ENCODE data around the gene TMEM270. TPM values are rescaled to one million over a fixed set of nuclear protein-coding genes. Genes with fewer than 3 reads are reported as not detected.
"Not testable (repeated sequence)": the region's sequence is repeated elsewhere in the genome, so short reads cannot be mapped to it uniquely, and the experiment has no call there.

TMEM270 gene
- not detected in 2 replicates for total RNA-seq (2014; rRNA removed; shearing (Covaris generic))

DNA sequence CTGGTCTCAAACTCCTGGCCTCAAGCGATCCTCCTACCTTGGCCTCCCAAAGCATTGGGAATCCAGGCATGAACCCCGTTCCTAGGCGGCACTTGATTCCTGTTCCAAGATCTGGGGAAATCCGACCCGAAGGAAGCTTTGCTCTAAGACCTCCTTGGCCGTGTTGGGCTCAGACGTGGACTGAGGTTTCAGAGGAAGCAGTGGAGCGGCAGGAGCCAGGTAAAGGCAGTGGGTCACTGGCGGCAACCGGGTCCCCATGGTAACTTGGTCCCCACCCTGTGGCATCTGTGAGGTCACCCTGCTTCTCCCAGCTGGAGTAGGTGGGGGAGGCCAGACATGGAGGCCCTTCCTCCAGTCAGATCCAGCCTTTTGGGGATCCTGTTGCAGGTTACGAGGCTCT is at the start of gene TMEM270:
Gene TMEM270 (plus strand): TSS at position 301 of the 400 bp plus-strand sequence. CDS start 36 bp downstream, at position 337.
- Histone ChIP-seq H3K27me3 (replicated peaks) (no peaks in the 10 kb centered on the region), H3K36me3 (no peaks in the 10 kb centered on the region), H3K4me3 (no peak within 1 kb of the TSS), H3K9me3 (replicated peaks) (0 out of 2 replicates have a peak, but pooled peaks cover 4% of the 10 kb centered on the region), H3K4me1 (replicated peaks) (peaks cover 8% of the 10 kb centered on the region; the same call in 1 of the 2 replicates), H3K27ac (no peak within 1 kb of the TSS)
- no peak for DNase-seq (ENCODE audit: low read depth in 1 of 2, low spot score in 2 of 2)

- peak; percentile 57 to 77 for DNase-seq (ENCODE audit: low read depth in 1 of 2, low spot score in 2 of 2)
- no peak overlapping the region for H3K4me3 ChIP-seq
- no peaks in the 10 kb centered on the region for H3K27me3 ChIP-seq (replicated peaks)
- H3K36me3 ChIP-seq = no peaks in the 10 kb centered on the region
- no peak overlapping the region for H3K27ac ChIP-seq
- H3K9me3 ChIP-seq (replicated peaks) = no peaks in the 10 kb centered on the region
- H3K4me1 ChIP-seq (replicated peaks) = no peaks in the 10 kb centered on the region
Measured at GRCh38 chr7:73811760-73812168, 49.2 kb upstream of the TMEM270 start.

GRCh38 chr7:73812996-73813395 is 48.0 kb upstream of the TMEM270 start:
- no peaks in the 10 kb centered on the region for H3K9me3 ChIP-seq (replicated peaks)
- H3K27ac ChIP-seq = no peak overlapping the region
- no peaks in the 10 kb centered on the region for H3K36me3 ChIP-seq
- no peak for DNase-seq (ENCODE audit: low read depth in 1 of 2, low spot score in 2 of 2)
- H3K4me3 ChIP-seq = no peak overlapping the region
- no peaks in the 10 kb centered on the region for H3K4me1 ChIP-seq (replicated peaks)
- H3K27me3 ChIP-seq (replicated peaks) = no peaks in the 10 kb centered on the region

- H3K4me3 ChIP-seq = no peak overlapping the region
- no peaks in the 10 kb centered on the region for H3K9me3 ChIP-seq (replicated peaks)
- DNase-seq (ENCODE audit: low read depth in 1 of 2, low spot score in 2 of 2) = no peak
- H3K4me1 ChIP-seq (replicated peaks) = no peaks in the 10 kb centered on the region
- no peak overlapping the region for H3K27ac ChIP-seq
- H3K27me3 ChIP-seq (replicated peaks) = no peaks in the 10 kb centered on the region
- H3K36me3 ChIP-seq = no peaks in the 10 kb centered on the region
Measured at GRCh38 chr7:73815436-73815835, 45.5 kb upstream of the TMEM270 start.

GRCh38 chr7:73817121-73817520 is 43.8 kb upstream of the TMEM270 start:
- Histone ChIP-seq H3K27ac (no peak overlapping the region), H3K27me3 (replicated peaks) (no peaks in the 10 kb centered on the region), H3K36me3 (no peaks in the 10 kb centered on the region), H3K4me3 (no peak overlapping the region), H3K9me3 (replicated peaks) (no peaks in the 10 kb centered on the region), H3K4me1 (replicated peaks) (peaks cover 8% of the 10 kb centered on the region)
- DNase-seq (ENCODE audit: low read depth in 1 of 2, low spot score in 2 of 2) = no peak

DNA sequence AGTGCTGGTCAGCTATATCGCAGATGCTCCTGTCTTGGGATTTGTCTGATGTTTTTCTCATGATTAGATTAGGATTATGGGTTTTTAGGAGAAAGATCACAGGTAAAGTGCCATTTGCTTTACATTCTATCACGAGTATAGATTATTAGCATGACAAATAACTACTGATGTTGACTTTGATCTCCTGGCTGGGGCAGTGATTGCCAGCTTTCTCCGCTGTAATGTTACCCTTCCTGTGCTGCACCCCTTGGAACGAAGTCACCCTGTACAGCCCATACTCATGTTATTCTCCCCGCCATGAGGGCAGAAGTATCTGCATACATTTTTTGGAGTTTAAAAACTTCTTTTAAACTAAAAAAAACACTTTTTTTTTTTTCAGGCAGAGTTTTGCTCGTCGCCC is 40.9 kb upstream of the TMEM270 start:
- no peaks in the 10 kb centered on the region for H3K36me3 ChIP-seq
- H3K27ac ChIP-seq = no peak overlapping the region
- no peak overlapping the region for H3K4me3 ChIP-seq
- peaks cover 25% of the 10 kb centered on the region for H3K4me1 ChIP-seq (replicated peaks)
- H3K27me3 ChIP-seq (replicated peaks) = no peaks in the 10 kb centered on the region
- no peaks in the 10 kb centered on the region for H3K9me3 ChIP-seq (replicated peaks)
- DNase-seq (ENCODE audit: low read depth in 1 of 2, low spot score in 2 of 2) = no peak

DNA sequence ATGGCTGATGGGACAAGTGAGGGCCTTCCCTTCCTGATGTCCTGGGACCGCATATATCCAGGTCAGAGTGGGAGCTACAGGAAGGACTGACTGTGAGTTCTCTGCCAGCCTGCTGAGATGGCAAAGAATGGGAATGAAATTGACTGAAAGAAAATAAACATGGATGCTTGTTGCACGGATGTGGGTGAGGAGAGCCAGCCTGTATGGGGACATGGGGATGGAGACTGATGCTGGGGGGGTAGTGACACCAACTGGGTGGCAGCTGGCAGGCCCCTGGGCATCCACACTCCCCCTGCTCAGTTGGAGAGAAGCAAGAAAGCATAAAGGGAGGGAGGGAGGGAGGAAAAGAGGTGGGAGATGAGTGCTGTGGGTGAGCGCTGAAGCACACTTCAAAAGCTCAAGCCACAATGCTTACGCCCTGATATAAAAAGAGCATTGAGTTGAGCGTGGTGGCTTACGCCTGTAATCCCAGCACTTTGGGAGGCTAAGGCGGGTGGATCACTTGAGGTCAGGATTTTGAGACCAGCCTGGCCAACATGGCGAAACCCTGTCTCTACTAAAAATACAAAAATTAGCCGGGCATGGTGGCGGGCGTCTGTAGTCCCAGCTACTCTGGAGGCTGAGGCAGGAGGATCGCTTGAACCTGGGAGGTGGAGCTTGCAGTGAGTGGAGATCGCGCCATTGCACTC is 39.2 kb upstream of the TMEM270 start:
- H3K4me1 ChIP-seq (replicated peaks) = peaks cover 25% of the 10 kb centered on the region
- not testable (repeated sequence) for H3K9me3 ChIP-seq (replicated peaks); H3K36me3 ChIP-seq; H3K27me3 ChIP-seq (replicated peaks); H3K4me3 ChIP-seq; DNase-seq (ENCODE audit: low read depth in 1 of 2, low spot score in 2 of 2); H3K27ac ChIP-seq

GRCh38 chr7:73822319-73823173 is 38.4 kb upstream of the TMEM270 start:
- Histone ChIP-seq H3K9me3 (replicated peaks) (no peaks in the 10 kb centered on the region), H3K27me3 (replicated peaks) (no peaks in the 10 kb centered on the region), H3K4me1 (replicated peaks) (peaks cover 28% of the 10 kb centered on the region), H3K36me3 (no peaks in the 10 kb centered on the region), H3K4me3 (no peak overlapping the region), H3K27ac (peak overlapping the region; percentile 81)
- DNase-seq (ENCODE audit: low read depth in 1 of 2, low spot score in 2 of 2) = peak; percentile 94 to 98

GRCh38 chr7:73823257-73823656 is 37.7 kb upstream of the TMEM270 start:
- no peaks in the 10 kb centered on the region for H3K36me3 ChIP-seq
- H3K9me3 ChIP-seq (replicated peaks) = no peaks in the 10 kb centered on the region
- no peaks in the 10 kb centered on the region for H3K27me3 ChIP-seq (replicated peaks)
- peak overlapping the region; percentile 81 for H3K27ac ChIP-seq
- H3K4me3 ChIP-seq = no peak overlapping the region
- DNase-seq (ENCODE audit: low read depth in 1 of 2, low spot score in 2 of 2) = no peak
- H3K4me1 ChIP-seq (replicated peaks) = peaks cover 34% of the 10 kb centered on the region

DNA sequence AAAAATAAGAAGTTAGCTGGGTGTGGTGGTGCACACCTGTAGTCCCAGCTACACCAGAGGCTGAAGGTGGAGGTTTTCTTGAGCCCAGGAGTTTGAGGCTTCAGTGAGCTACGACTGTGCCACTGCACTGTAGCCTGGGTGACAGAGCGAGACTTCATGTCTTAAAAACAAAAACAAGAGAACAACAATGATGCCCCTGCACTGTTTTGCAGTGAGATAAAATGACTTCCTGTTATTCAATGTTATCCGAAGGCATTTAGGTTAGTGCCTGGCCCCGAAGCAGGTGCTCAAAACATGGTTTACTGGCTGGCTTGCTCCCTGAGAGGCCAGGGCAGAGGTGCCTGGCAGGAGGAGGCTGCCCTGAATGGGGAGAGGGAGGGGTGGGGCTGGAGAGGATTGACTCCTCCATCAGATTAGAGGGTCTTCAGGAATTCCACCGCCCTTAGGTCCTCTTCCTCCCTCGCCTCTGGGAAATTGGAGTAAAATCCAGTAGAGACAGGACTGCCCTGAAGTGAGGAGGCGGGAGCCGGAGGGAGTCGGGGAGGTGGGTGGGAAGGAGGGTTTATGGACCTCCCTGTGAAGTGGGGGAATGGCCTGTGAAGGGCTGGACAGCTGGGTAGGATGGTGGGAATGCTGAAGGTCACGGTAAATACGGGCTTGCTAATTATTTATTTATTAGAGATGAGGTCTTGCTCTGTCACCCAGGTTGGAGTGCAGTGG is 36.9 kb upstream of the TMEM270 start:
- H3K4me1 ChIP-seq (replicated peaks) = peaks cover 39% of the 10 kb centered on the region
- DNase-seq (ENCODE audit: low read depth in 1 of 2, low spot score in 2 of 2) = no peak
- no peaks in the 10 kb centered on the region for H3K36me3 ChIP-seq
- H3K27ac ChIP-seq = no peak overlapping the region; the same call in 1 of the 2 replicates
- no peaks in the 10 kb centered on the region for H3K27me3 ChIP-seq (replicated peaks)
- no peaks in the 10 kb centered on the region for H3K9me3 ChIP-seq (replicated peaks)
- H3K4me3 ChIP-seq = no peak overlapping the region

DNA sequence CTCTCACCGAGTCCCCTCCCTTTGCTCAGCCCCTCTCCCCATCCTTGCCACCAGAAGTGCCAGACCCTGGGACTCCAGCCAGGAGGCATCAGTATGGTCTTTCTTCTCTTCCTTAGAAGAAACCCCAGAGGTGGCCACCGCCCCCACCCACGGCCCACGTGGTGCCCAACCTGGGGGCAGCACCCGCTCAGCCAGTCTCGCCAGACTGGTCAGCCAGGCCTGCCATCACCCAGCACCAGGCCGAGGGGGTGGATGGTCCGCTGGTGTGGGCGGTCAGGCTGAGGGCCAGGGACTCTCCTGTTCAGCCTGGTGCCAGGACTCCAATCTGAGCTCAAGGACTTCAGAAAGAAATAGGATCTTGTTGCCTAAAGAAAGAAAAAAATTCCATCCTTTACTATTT is 36.0 kb upstream of the TMEM270 start:
- no peaks in the 10 kb centered on the region for H3K36me3 ChIP-seq
- peaks cover 39% of the 10 kb centered on the region for H3K4me1 ChIP-seq (replicated peaks)
- H3K27me3 ChIP-seq (replicated peaks) = no peaks in the 10 kb centered on the region
- no peak overlapping the region for H3K27ac ChIP-seq
- no peak overlapping the region for H3K4me3 ChIP-seq
- no peak for DNase-seq (ENCODE audit: low read depth in 1 of 2, low spot score in 2 of 2)
- no peaks in the 10 kb centered on the region for H3K9me3 ChIP-seq (replicated peaks)

- no peak overlapping the region for H3K4me3 ChIP-seq
- H3K4me1 ChIP-seq (replicated peaks) = peaks cover 26% of the 10 kb centered on the region
Measured at GRCh38 chr7:73827567-73828106, 33.3 kb upstream of the TMEM270 start.

GRCh38 chr7:73828107-73828803 is 32.7 kb upstream of the TMEM270 start:
- peak in 1 of 2 experiments; percentile 45 for DNase-seq (ENCODE audit: low read depth in 1 of 2, low spot score in 2 of 2)
- Histone ChIP-seq H3K36me3 (no peaks in the 10 kb centered on the region), H3K4me3 (no peak overlapping the region), H3K27ac (no peak overlapping the region), H3K4me1 (replicated peaks) (peaks cover 20% of the 10 kb centered on the region), H3K27me3 (replicated peaks) (no peaks in the 10 kb centered on the region), H3K9me3 (replicated peaks) (no peaks in the 10 kb centered on the region)

More at GRCh38 chr7:73827567-73828106, 33.3 kb upstream of the TMEM270 start:
- no peak for DNase-seq (ENCODE audit: low read depth in 1 of 2, low spot score in 2 of 2)
- H3K27ac ChIP-seq = no peak overlapping the region
- H3K9me3 ChIP-seq (replicated peaks) = no peaks in the 10 kb centered on the region
- H3K27me3 ChIP-seq (replicated peaks) = no peaks in the 10 kb centered on the region
- H3K36me3 ChIP-seq = no peaks in the 10 kb centered on the region
